ENCODE measurements around the gene GINS3.

GINS3 gene

GRCh38 chr16:58426966-58427365, 34.7 kb downstream of the GINS3 start:
- FAIRE-seq: no peak
- DNase-seq (ENCODE audit: insufficient read length, low spot score): no peak
- TF ChIP-seq CTCF (IDR thresholded peaks at IDR 0.05; ENCODE audit: insufficient read depth, missing control alignments): no peak

GRCh38 chr16:58428621-58429542, 36.6 kb downstream of the GINS3 start:
- no peak for FAIRE-seq

GRCh38 chr16:58430718-58431117, 38.4 kb downstream of the GINS3 start:
- no peak for TF ChIP-seq CTCF (IDR thresholded peaks at IDR 0.05; ENCODE audit: insufficient read depth, missing control alignments)
- FAIRE-seq (no peak), DNase-seq (ENCODE audit: insufficient read length, low spot score) (no peak)

More at GRCh38 chr16:58428621-58429542, 36.6 kb downstream of the GINS3 start:
- no peak for DNase-seq (ENCODE audit: insufficient read length, low spot score)
- no peak for TF ChIP-seq CTCF (IDR thresholded peaks at IDR 0.05; ENCODE audit: insufficient read depth, missing control alignments)

- no peak for TF ChIP-seq CTCF (IDR thresholded peaks at IDR 0.05; ENCODE audit: insufficient read depth, missing control alignments)
- FAIRE-seq (no peak), DNase-seq (ENCODE audit: insufficient read length, low spot score) (no peak)
These were observed 41.3 kb downstream of the GINS3 start for GRCh38 chr16:58433569-58433951.

- no peak for DNase-seq (ENCODE audit: insufficient read length, low spot score)
- FAIRE-seq: no peak
- TF ChIP-seq CTCF (IDR thresholded peaks at IDR 0.05; ENCODE audit: insufficient read depth, missing control alignments): no peak
These were observed 43.5 kb downstream of the GINS3 start for GRCh38 chr16:58435779-58436178.

- DNase-seq (ENCODE audit: insufficient read length, low spot score) (no peak), FAIRE-seq (no peak)
- no peak for TF ChIP-seq CTCF (IDR thresholded peaks at IDR 0.05; ENCODE audit: insufficient read depth, missing control alignments)
These were observed 47.9 kb downstream of the GINS3 start for GRCh38 chr16:58440131-58440530.

- no peak for TF ChIP-seq CTCF (IDR thresholded peaks at IDR 0.05; ENCODE audit: insufficient read depth, missing control alignments)
- FAIRE-seq (no peak), DNase-seq (ENCODE audit: insufficient read length, low spot score) (no peak)
These were observed 50.3 kb downstream of the GINS3 start for GRCh38 chr16:58442547-58442946.

Measured in D721Med (cell line).